ENCODE data around the gene CDH23. TPM values are rescaled to one million over a fixed set of nuclear protein-coding genes. Genes with fewer than 3 reads are reported as not detected.

CDH23 gene
- total RNA-seq, 1 donor from 2014 or later = 4.5 TPM

DNA sequence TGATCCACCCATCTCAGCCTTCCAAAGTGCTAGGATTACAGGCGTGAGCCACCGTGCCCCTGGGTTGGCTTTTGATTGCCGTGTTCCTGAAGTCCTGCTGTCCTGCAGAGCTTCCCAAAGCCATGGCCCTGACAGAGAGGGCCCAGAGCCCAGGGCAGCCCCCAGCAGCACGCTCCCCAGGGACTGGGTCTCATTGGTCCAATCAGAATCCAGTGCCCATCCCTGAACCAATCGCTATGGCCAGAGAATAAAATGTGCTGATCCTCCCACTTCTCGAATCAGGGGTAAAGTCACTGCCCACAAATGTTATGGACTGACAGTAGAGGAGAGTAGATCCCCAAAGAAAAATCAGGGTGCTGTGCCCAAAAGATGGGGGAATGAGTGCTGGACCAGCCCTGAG is 327.8 kb downstream of the CDH23 start:
- intact Hi-C loops (cut with micrococcal nuclease) = loop anchor here (10.0 kb wide), 1 partner anchor 50 kb away; the partner anchor contains the start of gene VSIR
- TF ChIP-seq, protein P1, sequence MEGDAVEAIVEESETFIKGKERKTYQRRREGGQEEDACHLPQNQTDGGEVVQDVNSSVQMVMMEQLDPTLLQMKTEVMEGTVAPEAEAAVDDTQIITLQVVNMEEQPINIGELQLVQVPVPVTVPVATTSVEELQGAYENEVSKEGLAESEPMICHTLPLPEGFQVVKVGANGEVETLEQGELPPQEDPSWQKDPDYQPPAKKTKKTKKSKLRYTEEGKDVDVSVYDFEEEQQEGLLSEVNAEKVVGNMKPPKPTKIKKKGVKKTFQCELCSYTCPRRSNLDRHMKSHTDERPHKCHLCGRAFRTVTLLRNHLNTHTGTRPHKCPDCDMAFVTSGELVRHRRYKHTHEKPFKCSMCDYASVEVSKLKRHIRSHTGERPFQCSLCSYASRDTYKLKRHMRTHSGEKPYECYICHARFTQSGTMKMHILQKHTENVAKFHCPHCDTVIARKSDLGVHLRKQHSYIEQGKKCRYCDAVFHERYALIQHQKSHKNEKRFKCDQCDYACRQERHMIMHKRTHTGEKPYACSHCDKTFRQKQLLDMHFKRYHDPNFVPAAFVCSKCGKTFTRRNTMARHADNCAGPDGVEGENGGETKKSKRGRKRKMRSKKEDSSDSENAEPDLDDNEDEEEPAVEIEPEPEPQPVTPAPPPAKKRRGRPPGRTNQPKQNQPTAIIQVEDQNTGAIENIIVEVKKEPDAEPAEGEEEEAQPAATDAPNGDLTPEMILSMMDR (IDR thresholded peaks at IDR 0.05; ENCODE audit: borderline replicate concordance) = no peak
- no peak for DNase-seq

DNA sequence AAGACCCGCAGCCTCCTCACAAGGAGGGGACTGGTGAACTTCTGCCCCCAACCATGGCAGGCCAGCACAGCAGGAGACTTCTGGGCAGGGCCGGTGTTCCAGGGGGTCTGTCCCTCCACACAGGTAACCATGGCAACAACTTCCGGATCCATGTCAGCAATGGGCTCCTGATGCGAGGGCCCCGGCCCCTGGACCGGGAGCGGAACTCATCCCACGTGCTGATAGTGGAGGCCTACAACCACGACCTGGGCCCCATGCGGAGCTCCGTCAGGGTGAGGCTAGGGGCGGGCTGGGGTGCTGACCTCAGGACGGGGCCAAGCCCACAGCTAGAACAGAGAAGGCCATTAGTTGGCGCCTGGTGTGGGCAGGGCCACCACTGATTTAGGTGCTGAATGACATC is 328.5 kb downstream of the CDH23 start:
- peaks cover 46% of the 10 kb centered on the region for H3K4me1 ChIP-seq
- H3K27me3 ChIP-seq (ENCODE audit: low read depth) = no peaks in the 10 kb centered on the region
- no peak overlapping the region for H3K4me3 ChIP-seq
- intact Hi-C loops (cut with micrococcal nuclease) = loop anchor here (10.0 kb wide), 1 partner anchor 50 kb away; the partner anchor contains the start of gene VSIR
- DNase-seq = no peak
- TF ChIP-seq, protein P1 (IDR thresholded peaks at IDR 0.05; ENCODE audit: borderline replicate concordance) = no peak
- no peaks in the 10 kb centered on the region for H3K36me3 ChIP-seq
- H3K27ac ChIP-seq (replicated peaks) = no peak overlapping the region
- no peaks in the 10 kb centered on the region for H3K9me3 ChIP-seq (replicated peaks)

More for the DNA sequence above, 327.8 kb downstream of the CDH23 start:
- peaks cover 48% of the 10 kb centered on the region for H3K4me1 ChIP-seq
- no peaks in the 10 kb centered on the region for H3K9me3 ChIP-seq (replicated peaks)
- H3K36me3 ChIP-seq = no peaks in the 10 kb centered on the region
- H3K27me3 ChIP-seq (ENCODE audit: low read depth) = no peaks in the 10 kb centered on the region
- no peak overlapping the region for H3K27ac ChIP-seq (replicated peaks)
- H3K4me3 ChIP-seq = no peak overlapping the region

DNA sequence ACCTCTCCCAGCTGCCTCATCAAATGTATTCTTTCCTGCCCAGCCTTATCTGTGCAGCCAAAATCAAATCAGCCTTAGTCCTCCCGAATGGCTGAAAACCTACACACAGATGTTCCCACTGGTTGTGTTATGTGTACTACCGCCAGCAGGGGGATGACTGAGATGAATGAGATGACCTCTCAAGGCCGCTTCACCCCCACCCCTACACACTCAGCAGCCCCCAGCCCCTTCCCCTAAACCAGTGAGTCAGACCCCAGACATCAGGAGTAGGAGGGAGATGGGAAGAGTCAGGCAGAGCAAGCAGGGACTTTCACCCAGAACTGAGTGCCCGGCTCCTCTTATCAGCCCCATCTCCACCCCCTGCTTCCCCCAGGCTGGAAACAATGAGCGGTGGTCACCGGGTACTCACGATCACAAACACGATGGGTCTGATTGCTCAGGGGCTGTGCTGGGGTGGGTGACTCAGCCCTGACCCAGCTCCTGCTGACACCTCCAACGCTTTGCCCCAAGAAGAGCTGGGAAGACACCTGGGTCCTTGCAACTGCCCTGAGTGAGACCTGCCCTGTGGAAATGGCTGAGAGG is 329.4 kb downstream of the CDH23 start:
- Histone ChIP-seq H3K4me3 (no peak overlapping the region), H3K9me3 (replicated peaks) (no peaks in the 10 kb centered on the region), H3K27ac (replicated peaks) (peak overlapping the region; percentile 83), H3K27me3 (ENCODE audit: low read depth) (no peaks in the 10 kb centered on the region), H3K36me3 (no peaks in the 10 kb centered on the region), H3K4me1 (peaks cover 46% of the 10 kb centered on the region)
- DNase-seq = no peak
- intact Hi-C loops (cut with micrococcal nuclease) = loop anchor here (10.0 kb wide), 1 partner anchor 49 kb away; the partner anchor contains the start of gene VSIR
- TF ChIP-seq, protein P1 (IDR thresholded peaks at IDR 0.05; ENCODE audit: borderline replicate concordance) = peak; percentile 42

DNA sequence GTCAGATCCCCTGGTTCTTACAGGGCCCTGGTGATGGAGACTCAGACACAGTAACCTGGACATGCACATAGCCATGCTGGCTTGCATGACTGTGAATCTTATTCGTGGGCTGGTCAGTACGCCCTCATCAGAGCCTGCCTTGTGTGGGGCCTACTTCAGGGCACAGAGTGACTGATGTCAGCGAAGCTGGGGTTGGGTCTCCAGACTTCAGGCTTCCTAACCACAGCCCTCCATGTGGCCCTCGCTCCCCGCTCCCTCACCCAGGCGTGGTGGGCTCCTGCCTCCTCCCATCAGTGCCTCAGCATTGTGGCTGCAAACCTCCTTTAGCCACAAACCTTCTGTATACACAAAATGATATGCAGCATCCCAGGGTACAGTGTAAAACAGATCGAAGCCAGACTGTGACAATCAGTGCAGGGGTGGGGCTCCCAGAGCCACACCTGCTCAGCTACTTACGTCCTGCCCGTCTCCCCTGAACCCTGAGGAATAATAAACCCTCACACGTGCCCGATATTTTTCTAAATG is 329.9 kb downstream of the CDH23 start:
- Histone ChIP-seq H3K36me3 (no peaks in the 10 kb centered on the region), H3K4me3 (no peak overlapping the region), H3K4me1 (peaks cover 46% of the 10 kb centered on the region), H3K27ac (replicated peaks) (peak overlapping the region; percentile 83), H3K27me3 (ENCODE audit: low read depth) (no peaks in the 10 kb centered on the region), H3K9me3 (replicated peaks) (no peaks in the 10 kb centered on the region)
- TF ChIP-seq, protein P1 (IDR thresholded peaks at IDR 0.05; ENCODE audit: borderline replicate concordance) = no peak
- no peak for DNase-seq
- intact Hi-C loops (cut with micrococcal nuclease) = loop anchor here (10.0 kb wide), 1 partner anchor 48 kb away; the partner anchor contains the start of gene VSIR

DNA sequence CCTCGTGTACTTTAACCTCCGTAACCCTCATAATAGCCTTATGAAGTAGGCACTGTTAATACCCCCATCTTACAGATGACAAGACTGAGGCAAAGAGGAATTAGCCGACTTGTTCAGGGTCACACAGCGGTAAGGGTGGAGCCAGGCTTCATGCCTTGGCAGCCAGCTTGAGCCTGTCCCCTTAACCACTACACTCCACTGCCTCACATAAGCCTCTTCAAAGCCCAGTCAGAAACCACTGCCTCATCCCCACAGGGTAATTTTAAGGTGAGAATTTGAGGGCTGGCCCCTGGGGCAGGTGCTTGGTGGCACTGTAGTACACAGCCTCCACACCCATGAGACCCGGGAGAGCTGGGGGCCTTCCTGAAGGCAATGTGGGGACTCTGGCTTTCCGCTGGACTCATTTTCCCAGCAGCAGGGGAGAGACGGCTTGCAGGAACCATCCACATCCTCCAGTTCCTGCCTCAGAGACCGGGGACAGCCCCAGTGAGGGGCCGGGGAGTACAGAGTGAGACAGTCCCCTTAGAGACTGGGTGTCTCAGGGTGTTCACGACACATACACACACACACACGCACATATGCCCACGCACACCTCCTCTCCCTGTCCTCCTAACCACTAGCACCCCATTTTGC is 330.5 kb downstream of the CDH23 start:
- Histone ChIP-seq H3K4me1 (peaks cover 46% of the 10 kb centered on the region), H3K36me3 (no peaks in the 10 kb centered on the region), H3K27ac (replicated peaks) (peak overlapping the region; percentile 83), H3K27me3 (ENCODE audit: low read depth) (no peaks in the 10 kb centered on the region), H3K9me3 (replicated peaks) (no peaks in the 10 kb centered on the region), H3K4me3 (peak overlapping the region; percentile 10)
- intact Hi-C loops (cut with micrococcal nuclease) = loop anchor here (10.0 kb wide), 1 partner anchor 48 kb away; the partner anchor contains the start of gene VSIR
- DNase-seq = no peak
- TF ChIP-seq, protein P1 (IDR thresholded peaks at IDR 0.05; ENCODE audit: borderline replicate concordance) = no peak
